ENCODE measurements around the gene CFAP73. TPM values are rescaled to one million over a fixed set of nuclear protein-coding genes. Genes with fewer than 3 reads are reported as not detected.

The CFAP73 gene
- total RNA-seq, 4 donors from 2014 or later, result not detected

DNA sequence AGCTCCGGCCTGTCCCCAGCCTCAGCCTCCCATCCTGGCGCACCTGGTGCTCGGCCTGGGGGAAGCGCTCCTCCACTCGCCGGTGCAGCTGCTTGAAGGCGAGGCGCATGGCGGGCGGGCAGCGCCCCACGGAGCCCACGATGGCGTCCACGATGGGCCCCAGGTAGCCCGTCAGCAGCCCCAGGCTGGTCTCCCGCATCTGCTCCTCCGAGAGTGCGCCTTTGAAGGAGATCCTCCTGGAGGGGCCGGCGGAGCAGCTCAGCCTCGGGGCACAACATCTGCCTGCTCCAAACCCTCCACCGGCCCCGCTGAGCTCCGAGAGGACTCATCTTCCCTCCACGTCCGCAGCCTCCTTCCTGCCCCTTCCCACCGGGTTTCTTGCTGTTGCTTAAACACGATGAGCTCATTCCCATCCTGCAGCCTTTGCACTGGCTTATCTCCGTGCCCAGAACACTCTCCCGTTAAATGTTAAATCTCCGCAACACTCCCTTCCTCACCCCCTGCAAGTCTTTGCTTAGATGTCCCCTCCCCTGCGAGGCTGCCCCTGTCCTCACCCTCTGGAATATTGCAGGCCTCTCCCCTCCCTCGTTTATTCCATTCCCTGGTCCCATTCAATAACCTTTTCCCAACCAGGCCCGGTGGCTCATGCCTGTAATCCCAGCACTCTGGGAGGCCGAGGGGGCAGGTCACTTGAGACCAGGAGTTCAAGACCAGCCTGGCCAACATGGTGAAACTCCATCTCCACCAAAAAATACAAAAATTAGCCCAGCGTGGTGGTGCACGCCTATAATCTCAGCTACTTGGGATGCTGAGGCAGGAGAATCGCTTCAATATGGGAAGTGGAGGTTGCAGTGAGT, 37.3 kb upstream of the CFAP73 start:
- DNase-seq (no peak), ATAC-seq (no peak)
- Histone ChIP-seq H3K27ac (no peak overlapping the region), H3K9me3 (no peaks in the 10 kb centered on the region), H3K27me3 (peaks cover 0 to 3% (median 0%) of the 10 kb centered on the region in 3 donors), H3K36me3 (no peaks in the 10 kb centered on the region), H3K4me1 (no peaks in the 10 kb centered on the region), H3K4me3 (no peak overlapping the region)
- intact Hi-C loops (cut with DNase I; ENCODE audit: low total_unique reads), result no loop called here
- in situ Hi-C loops (cut with MboI; ENCODE audit: low sequenced_read_pairs in 4 of 4), result no loop called here
- TF ChIP-seq, protein P1, sequence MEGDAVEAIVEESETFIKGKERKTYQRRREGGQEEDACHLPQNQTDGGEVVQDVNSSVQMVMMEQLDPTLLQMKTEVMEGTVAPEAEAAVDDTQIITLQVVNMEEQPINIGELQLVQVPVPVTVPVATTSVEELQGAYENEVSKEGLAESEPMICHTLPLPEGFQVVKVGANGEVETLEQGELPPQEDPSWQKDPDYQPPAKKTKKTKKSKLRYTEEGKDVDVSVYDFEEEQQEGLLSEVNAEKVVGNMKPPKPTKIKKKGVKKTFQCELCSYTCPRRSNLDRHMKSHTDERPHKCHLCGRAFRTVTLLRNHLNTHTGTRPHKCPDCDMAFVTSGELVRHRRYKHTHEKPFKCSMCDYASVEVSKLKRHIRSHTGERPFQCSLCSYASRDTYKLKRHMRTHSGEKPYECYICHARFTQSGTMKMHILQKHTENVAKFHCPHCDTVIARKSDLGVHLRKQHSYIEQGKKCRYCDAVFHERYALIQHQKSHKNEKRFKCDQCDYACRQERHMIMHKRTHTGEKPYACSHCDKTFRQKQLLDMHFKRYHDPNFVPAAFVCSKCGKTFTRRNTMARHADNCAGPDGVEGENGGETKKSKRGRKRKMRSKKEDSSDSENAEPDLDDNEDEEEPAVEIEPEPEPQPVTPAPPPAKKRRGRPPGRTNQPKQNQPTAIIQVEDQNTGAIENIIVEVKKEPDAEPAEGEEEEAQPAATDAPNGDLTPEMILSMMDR (IDR thresholded peaks at IDR 0.05 in 4 of 5, conservative IDR thresholded peaks at IDR 0.05 in 1 of 5), result no peak
- TF ChIP-seq POLR2A (IDR thresholded peaks at IDR 0.05), result no peak

GRCh38 chr12:113113397-113113796, 36.1 kb upstream of the CFAP73 start:
- intact Hi-C loops (cut with DNase I; ENCODE audit: low total_unique reads), result no loop called here
- DNase-seq, result no peak

DNA sequence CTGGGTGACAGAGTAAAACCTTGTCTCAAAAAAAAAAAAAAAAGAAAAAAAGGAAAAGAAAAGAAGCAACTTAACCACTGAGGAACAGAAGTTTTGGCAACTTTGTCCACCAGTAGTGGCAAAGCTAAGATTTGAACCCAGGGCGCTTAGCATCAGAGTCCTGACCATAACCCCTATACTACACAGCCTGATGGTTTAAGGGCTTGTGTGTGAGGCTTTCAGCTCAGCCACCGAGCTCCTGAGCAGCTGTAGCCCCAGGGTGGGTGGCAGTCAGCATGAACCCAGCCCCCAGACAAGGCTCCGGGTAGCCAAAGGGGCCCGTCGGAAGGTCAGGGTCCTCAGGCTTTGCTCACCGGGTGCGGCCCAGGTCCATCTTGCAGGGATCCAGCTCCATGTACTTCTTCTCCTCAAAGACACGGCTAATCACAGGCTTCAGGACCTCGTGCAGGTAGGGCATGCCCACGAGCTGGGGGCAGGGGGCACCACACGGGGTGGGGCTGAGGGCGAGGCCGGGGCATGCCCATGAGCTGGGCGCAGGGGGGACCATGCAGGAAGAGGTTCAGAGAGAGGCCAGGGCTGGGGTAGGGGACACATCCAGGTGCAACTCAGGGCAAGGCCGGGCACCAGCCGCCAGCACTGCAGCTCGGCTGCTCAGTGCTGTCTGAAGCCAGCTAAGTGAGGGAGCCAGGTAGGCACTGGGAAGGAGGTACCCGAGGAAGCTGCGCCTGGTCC, 34.9 kb upstream of the CFAP73 start:
- H3K4me1 ChIP-seq, result no peaks in the 10 kb centered on the region
- peaks cover 0 to 3% (median 0%) of the 10 kb centered on the region in 3 donors for H3K27me3 ChIP-seq
- in situ Hi-C loops (cut with MboI; ENCODE audit: low sequenced_read_pairs in 4 of 4), result no loop called here
- no peak for TF ChIP-seq POLR2A (IDR thresholded peaks at IDR 0.05)
- TF ChIP-seq, protein P1 (IDR thresholded peaks at IDR 0.05 in 4 of 5, conservative IDR thresholded peaks at IDR 0.05 in 1 of 5), result no peak
- H3K27ac ChIP-seq, result no peak overlapping the region
- H3K36me3 ChIP-seq, result no peaks in the 10 kb centered on the region
- no peak overlapping the region for H3K4me3 ChIP-seq
- intact Hi-C loops (cut with DNase I; ENCODE audit: low total_unique reads), result no loop called here
- ATAC-seq (no peak), DNase-seq (no peak)
- no peaks in the 10 kb centered on the region for H3K9me3 ChIP-seq

More at GRCh38 chr12:113113397-113113796, 36.1 kb upstream of the CFAP73 start:
- TF ChIP-seq, protein P1 (IDR thresholded peaks at IDR 0.05 in 4 of 5, conservative IDR thresholded peaks at IDR 0.05 in 1 of 5), result no peak
- no peak for TF ChIP-seq POLR2A (IDR thresholded peaks at IDR 0.05)
- H3K27ac ChIP-seq, result no peak overlapping the region
- no peak for ATAC-seq
- H3K4me3 ChIP-seq, result no peak overlapping the region
- in situ Hi-C loops (cut with MboI; ENCODE audit: low sequenced_read_pairs in 4 of 4), result no loop called here
- no peaks in the 10 kb centered on the region for H3K4me1 ChIP-seq
- no peaks in the 10 kb centered on the region for H3K36me3 ChIP-seq
- H3K27me3 ChIP-seq, result peaks cover 0 to 3% (median 0%) of the 10 kb centered on the region in 3 donors
- no peaks in the 10 kb centered on the region for H3K9me3 ChIP-seq

DNA sequence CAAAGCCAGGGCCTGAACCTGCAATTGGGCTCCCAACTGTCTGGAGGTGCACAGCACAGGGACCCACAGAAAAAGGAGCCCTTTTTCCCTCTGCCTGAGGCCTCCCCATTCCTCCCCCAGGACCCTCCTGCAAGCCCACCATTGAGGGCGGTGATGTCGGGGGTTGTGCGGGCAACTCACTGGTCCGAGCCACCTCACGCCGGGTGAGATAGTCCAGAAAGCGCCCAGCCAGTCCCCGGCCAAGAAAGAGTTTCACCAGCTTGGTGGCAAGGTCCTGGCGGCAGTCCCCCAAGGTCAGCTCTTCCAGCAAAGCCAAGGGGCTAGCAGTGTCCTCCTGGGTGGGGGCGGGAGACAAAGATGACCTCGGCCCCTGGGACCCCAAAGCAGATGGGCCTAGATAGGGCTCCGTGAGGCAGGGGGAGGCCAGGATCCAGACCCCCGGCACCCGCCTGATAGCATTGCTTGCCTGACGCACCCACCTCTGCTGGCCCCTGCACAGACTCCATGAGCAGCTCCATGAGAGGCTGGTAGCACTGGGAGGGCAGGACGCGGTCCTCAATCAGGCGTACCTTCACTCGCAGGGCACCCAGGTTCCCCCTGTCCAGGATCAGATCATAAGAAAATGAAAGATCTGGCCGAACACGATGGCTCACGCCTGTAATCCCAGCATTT, 33.9 kb upstream of the CFAP73 start:
- H3K27me3 ChIP-seq, result peaks cover 0 to 3% (median 0%) of the 10 kb centered on the region in 3 donors
- H3K27ac ChIP-seq, result no peak overlapping the region
- in situ Hi-C loops (cut with MboI; ENCODE audit: low sequenced_read_pairs in 4 of 4) (no loop called here), intact Hi-C loops (cut with DNase I; ENCODE audit: low total_unique reads) (no loop called here)
- no peak for ATAC-seq
- H3K4me1 ChIP-seq, result no peaks in the 10 kb centered on the region
- H3K9me3 ChIP-seq, result no peaks in the 10 kb centered on the region
- no peak for DNase-seq
- TF ChIP-seq POLR2A (IDR thresholded peaks at IDR 0.05), result no peak
- TF ChIP-seq, protein P1 (IDR thresholded peaks at IDR 0.05 in 4 of 5, conservative IDR thresholded peaks at IDR 0.05 in 1 of 5), result no peak
- no peaks in the 10 kb centered on the region for H3K36me3 ChIP-seq
- H3K4me3 ChIP-seq, result no peak overlapping the region
